Activated CD8-positive, alpha-beta memory T cell treated with anti-CD3 and anti-CD28 coated beads for 36 hours (primary cell): ENCODE measurements around the gene POLR1D. TPM values are rescaled to one million over a fixed set of nuclear protein-coding genes. Genes with fewer than 3 reads are reported as not detected.

Source experiments
- CTCF ChIA-PET: fragments of 350-600 bp; sonication (Branson Sonifier 250); formaldehyde crosslinking; loops from one replicate; lab custom pipeline; 2021; ENCODE audit warnings: antibody characterized with exemption; lab: Charles Lee
- POLR2A ChIA-PET: fragments of 350-600 bp; sonication (Branson Sonifier 250); formaldehyde crosslinking; loops from one replicate; lab custom pipeline; 2021; ENCODE audit warnings: antibody characterized with exemption; lab: Charles Lee
- total RNA-seq, 2 experiments: library from RNA; stranded (reverse); gene quantifications; one replicate each; pipeline ENCODE4 v1.2.3, GENCODE V29; 2021

Gene POLR1D, protein sequence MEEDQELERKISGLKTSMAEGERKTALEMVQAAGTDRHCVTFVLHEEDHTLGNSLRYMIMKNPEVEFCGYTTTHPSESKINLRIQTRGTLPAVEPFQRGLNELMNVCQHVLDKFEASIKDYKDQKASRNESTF
- 100 to 1,000 TPM; 131 to 135 TPM for total RNA-seq

DNA sequence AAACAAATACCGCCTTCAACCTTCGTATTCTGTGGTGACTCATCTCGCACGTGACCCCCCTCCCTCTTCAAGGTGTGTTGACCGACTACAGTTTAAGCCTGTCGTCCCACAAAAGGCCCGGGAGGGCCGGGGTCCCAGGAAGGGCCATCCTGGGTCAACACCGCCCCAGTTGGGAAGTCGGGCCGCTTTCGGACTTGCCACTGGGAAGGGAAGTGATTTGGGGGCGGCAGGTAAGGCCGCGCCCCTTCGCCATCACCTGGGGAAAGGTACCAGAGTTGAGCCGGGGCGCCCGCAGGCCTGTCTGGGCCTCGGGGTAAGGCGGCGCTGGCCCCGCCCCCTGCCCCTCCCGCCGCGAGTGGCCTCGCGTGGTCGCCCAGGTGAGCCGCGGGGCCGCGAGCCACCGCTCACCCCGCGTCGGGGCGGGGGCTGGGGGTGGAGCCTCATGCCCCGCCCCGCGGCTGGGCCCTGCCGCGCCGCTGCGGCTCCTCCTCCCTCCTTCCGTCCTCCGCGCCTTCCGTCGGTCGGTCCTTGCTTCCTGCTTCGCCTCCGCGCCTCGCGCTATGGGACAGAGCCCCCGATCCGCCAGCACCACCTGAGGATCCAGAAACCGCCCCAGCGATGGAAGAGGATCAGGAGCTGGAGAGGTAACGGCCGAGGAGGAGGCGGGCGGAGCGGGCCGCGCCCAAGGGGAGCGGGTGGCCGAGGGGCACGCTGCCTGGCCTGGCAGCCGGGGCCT lies at the start of gene POLR1D:
Gene POLR1D, plus strand, starts transcription at position 527 of the 736 bp plus-strand sequence. Its CDS starts 92 bp downstream, at position 619.
- ChIA-PET CTCF (interaction anchor here (1.0 to 1.4 kb wide), 2 partner anchors 15 to 196 kb away, joined by 3 read pairs; no protein-coding TSS in a partner anchor), POLR2A (interaction anchor here (0.8 to 3.3 kb wide), 6 partner anchors 9 to 196 kb away, joined by 3 to 17 read pairs (median 7); partner anchors contain the start of genes GTF3A and MTIF3)

DNA sequence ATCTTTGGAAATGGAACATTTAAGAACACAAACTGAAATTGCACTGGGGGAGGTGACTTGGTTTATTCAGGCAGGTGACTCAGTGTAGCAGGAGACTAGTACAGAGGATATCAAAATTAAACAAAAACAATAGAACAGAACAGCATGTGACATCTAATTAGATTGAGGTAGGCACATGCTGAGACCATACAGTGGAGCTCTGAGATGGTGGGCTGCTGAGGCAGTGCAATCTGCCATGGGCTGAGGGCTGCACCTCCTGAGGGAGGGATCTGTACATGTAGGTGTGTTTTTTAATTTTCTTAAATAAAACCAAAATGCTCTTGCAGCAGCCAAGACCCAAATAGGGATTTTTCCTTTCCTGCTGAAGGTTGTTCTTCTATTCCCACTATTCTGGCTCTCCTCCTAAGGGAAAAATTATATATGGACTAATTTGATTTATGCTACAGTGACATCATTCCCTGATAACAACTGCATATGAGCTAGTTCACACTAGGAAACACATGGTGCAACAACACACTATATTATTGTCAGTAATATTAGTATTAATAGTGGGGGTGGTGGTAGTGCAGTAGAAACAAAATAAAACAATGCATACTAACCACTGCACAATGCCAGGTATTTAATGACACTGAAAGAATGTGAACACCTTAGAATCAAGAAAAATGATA lies 49.3 kb upstream of the POLR1D start:
- ChIA-PET CTCF (no interaction called here), POLR2A (no interaction called here)

DNA sequence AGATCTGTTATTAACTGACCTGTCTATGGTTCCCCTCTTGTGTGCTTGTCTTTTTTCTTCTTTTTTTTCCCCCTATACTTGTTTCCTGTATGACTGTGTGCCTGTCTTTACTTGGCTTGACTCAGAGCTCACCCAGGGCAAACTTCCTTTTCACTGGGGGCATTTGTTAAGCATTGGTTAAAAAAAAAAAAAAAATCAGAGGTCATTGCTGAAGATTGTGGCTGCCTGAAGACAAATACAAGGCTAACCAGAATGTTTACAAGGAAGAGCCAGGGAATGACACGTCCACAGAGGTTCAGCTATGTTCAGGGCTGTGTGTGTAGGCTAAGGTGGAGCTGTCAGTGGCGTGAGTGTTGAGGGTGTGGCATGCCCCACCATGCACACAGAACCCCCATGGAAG lies 48.4 kb upstream of the POLR1D start:
- CTCF ChIA-PET, result no interaction called here
- POLR2A ChIA-PET, result interaction anchor here (0.7 kb wide), 1 partner anchor 255 kb away, joined by 8 read pairs; no protein-coding TSS in a partner anchor

DNA sequence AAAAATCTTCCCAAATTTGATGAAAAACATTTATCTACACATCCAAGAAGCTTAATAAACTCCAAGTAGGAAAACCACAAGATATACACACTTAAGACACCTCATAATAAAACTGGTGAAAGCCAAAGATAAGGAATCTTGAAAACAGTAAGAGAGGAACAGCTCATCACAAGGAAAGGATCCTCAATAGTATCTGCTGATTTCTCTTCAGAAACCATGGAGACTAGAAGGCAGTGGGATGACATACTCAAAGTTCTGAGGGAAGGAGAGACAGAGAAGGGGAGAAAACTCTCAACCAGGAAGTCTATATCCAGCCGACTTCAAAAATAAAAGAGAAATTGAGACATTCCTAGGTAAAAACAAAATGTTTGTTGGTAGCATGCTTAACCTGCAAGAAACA lies 47.0 kb upstream of the POLR1D start:
- ChIA-PET CTCF (no interaction called here), POLR2A (no interaction called here)

DNA sequence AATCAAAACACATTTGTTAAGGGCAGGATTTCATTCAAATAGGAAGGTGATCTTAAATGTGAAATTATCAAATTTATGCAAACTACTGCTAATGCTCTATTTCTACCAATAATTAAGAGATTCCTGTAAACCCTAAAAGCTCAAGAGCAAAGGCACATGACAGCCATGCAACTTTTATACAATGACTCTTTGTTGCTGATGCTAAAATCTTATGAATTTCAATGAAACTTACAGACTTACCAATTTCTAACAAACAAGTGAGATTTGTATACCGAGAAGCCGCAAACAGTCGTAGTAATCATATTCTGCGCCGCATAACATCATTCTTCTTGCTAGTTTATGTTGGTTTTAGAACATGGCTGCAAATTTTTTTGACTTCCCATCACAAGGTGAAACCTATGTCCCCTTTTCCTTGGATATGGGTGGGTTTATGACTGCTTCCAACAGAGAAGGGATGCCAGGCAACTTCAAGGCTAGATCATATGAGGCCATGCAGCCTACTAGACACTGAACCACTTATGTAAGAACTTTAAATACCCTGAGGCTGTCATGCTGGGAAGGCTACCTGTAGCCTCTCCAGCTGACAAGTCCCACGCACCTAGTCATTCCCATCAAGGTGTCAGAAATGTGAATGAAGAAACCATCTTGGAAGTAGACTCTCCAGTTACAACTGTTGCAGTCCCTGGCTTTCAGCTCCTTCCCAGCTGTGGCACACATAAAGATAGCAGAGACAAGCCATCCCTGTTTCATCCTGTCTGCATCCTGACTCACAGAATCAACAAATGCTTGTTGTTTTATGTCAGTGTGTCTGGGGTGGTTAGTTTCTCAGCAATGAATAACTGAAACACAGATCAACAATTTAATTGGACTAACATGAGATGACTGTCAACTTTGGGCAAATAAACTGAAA lies 43.3 kb upstream of the POLR1D start:
- ChIA-PET CTCF (no interaction called here), POLR2A (no interaction called here)

DNA sequence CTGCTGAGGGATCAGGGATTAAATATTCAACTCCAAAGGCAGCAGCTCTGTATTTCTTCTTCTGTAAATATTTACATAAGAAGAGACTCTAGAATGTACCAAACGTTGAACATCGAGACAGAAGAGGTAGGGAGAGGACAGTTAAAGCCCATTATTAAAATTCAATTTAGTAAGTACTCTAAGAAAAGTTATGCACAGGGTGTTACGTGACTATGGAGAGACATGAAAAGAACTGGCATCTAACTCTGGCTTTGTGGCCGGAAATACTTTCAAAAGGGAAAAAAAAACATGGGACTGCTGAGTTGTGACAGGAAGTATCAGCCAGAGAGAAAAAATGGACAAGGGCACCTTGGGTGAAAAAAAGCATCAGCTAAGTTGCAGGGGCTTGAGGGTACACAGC lies 38.0 kb upstream of the POLR1D start:
- ChIA-PET POLR2A (no interaction called here), CTCF (no interaction called here)

DNA sequence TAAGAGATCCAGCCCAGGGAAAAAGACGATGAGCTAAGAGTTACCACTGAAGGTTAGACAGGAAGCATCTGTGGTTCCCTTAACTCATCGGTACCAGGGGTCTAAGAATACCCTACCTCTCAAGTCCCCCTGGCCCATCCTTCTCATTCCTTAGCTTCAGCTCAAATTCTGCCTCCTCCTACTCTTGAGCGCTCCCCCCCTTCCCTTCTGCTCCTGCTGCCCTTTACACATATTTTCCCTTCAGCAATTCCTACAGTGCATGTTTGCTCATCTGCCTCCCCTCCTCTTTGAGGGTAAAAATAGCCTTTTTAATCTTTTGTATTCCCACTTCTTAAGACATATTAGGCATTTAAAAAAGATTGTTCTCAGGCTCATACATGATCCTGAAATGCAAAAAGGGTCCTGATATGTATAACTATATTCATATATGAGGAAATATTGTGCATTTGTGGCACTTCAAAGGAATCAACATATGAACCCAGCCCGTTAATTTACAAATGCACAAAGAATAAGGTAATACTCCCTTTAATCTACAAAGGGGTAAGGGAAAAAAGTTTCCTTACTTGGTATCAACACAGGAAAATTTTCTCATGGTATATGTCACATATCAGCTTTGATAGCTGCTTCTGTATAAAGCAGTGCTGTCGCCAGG lies 34.5 kb upstream of the POLR1D start:
- ChIA-PET POLR2A (no interaction called here), CTCF (no interaction called here)

DNA sequence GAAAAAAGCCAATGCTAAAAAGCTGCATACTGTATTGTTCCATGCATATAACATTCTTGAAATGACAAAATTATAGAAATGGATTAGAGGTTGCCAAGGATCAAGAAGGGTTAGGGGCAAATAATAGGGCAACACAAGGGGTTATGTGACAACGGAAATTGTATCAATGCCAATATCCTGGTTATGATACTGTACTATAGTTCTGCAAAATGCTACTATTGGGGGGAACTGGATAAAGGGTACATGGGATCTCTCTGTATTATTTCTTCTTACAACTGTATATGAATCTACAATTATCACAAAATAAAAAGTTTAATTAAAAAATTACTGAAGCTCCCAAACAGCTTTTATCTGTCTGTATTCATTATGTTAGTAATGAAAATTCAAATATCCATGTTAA lies 33.3 kb upstream of the POLR1D start:
- ChIA-PET CTCF (no interaction called here), POLR2A (no interaction called here)

DNA sequence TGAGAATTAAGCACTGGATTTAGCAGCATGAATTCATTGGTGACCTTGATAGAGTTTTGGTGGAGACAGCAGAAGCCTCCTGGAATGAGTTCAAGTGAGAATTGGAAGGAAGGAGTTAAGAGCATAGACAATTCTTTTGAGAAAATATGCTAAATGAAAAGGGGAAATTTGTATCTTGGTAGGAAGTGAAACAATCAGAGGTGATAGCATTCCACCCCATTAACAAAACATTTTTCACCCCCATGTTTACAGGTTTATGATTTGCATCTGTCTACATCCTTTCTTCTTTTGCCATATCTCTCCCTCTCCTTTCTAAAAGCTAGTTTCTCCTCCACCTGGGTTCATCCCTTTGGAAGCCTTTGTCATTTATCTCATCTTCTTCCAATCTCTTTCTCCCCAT lies 28.8 kb upstream of the POLR1D start:
- ChIA-PET POLR2A (no interaction called here), CTCF (interaction anchor here (0.7 kb wide), 1 partner anchor 61 kb away, joined by 3 read pairs; no protein-coding TSS in a partner anchor)

DNA sequence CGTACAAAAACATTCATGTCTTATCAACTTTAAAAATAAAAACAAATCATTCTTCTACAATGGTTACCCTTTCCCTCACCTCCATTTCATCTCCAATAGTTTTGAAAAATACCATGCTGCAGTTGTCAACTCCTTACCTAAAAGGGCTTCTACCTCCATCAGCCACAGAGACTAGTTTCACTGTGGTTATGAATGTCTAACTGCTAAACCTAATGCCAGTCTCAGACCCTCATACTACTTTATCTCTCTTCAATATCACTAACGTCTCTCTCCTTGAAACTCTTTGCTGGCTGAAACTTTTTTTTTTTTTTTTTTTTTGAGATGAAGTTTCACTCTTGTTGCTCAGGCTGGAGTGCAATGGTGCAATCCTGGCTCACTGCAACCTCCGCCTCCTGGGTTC lies 28.4 kb upstream of the POLR1D start:
- CTCF ChIA-PET, result interaction anchor here (0.7 kb wide), 1 partner anchor 60 kb away, joined by 3 read pairs; no protein-coding TSS in a partner anchor

DNA sequence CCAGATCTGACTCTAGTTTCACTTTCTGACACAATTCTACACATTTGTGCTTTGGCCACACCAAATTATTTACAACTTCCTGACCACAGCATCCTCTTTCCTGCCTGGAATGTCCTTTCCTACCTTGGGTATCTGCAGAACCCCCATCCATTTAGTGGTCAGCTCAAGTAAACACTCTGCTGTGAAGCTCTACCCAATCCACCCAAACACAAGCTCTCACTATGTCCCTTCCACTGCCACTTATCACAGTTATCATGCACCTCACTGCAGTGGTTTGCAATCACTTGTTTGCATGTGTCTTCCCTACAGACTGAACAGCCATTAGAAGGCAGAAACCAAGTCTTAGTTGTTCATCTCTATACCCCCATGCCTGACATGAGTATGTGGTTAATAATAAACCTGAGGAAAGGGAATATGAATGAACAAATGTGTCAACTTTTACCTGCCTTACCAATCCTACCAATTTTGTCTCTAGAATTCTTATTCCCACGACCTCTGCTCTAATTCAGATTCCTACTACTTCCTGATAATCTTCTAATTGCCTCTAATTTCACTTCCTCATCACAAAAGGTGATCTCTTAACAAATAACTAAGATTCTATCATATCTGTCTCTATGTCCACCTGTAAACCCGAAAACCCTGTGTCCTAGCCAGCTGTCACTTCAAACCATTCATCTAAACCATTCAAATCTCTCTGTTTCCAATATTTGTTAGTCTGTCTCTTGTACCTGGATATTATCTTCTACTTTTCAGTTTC lies 26.5 kb upstream of the POLR1D start:
- ChIA-PET CTCF (no interaction called here), POLR2A (no interaction called here)

More for the DNA sequence above, 28.4 kb upstream of the POLR1D start:
- POLR2A ChIA-PET, result no interaction called here

DNA sequence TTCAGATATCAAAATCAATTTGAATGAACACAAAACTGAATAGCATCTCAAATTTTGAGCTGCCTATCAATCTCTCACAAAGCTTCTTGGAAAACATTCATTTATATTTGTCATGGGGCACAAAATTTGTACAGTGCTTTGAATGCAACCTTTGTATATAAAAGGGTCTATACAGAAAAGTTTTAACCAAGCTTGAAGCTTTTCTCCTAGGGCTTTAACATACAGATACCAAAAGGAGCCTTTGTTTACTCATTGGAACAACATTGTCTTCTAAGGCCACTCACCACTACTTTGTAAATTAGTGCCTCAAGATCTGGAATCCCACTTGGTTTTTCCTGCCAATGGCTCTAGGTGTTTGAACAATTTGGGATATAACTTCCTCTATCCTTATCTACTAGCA lies 22.6 kb upstream of the POLR1D start:
- POLR2A ChIA-PET, result no interaction called here
- CTCF ChIA-PET, result no interaction called here

DNA sequence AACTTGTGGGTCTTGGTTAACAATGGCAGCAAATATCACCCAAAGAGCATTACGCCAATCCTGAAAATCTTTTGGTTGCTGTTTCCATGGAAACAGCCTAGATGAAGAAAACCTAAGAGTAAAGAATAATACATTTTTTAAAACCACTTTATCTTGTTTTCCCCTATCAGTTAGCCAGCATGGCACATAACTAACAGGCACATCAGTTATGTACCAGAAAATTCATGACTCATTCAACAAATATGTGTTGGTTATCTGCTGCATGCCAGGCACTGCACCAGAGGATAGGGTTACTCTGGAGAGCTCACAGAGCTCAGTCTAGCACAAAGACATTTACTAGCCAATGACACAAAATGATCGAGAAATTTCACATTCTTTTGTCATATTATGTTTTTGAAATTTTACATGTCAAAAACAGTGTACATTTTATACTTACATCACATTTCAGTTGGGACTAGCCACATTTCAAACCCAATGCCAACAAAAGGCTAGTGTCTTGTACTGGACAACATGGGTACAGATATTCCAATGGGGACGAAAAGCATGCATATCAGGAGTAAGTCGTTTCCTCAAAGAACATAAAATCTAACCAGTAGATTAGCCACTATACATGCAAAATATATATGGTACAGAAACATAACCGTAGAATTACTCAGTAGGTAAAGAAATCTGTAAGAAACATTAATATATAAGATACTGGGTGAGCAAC lies 21.7 kb upstream of the POLR1D start:
- ChIA-PET POLR2A (no interaction called here), CTCF (no interaction called here)

DNA sequence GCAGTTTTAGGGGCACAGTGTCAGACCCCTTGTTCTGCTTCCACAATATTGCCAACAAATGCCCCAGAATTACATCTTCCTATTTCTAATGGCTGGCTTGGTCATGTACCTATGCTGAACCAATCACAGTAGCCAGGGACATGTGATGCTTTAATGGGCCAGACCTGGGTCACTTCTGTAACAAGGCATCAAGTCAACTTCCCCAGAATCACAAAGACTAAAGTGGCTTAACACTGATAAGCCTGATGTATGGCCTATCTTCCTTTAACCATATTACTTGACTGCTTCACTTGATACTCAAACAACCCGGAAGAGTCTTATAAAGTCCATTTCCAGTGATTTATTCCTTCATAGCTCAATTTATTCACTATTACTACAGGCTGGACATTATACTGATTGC lies 21.0 kb upstream of the POLR1D start:
- POLR2A ChIA-PET, result no interaction called here
- CTCF ChIA-PET, result no interaction called here

DNA sequence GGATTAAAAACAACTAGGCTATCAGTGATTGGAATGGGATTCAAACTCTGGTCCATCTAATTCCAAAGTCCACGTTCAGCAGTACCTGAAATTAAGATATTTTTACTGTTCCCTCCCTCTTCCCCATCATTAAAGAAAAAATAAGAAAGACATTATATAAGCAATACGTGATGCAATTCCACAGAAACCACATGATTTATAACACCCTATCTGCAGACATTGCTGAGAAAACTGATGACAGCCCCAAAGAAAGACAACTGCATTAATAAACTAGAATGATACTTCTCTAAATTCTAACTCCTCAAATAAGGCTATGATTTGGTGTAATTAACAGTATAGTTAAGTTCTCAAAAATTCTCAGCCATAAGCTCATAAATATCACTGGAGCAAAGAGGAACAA lies 20.5 kb upstream of the POLR1D start:
- POLR2A ChIA-PET, result no interaction called here
- CTCF ChIA-PET, result no interaction called here

DNA sequence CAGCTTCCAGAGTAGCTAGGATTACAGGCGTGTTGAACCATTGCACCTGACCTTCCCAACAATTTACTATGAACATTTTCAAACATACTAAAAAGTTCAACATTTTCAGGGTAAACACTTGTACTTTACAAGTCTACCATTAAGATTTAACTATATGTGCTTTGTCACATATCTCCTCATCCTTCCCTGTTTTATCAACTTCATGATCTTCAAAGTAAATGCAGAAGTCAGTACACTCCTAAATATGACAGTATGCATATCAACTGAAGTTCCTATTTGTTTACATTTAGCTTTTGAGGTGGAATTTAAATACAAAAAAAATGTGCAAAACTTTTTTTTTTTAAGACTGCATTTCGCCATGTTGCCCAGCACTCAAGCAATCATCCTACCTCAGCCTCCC lies 19.9 kb upstream of the POLR1D start:
- CTCF ChIA-PET, result no interaction called here
- POLR2A ChIA-PET, result no interaction called here

DNA sequence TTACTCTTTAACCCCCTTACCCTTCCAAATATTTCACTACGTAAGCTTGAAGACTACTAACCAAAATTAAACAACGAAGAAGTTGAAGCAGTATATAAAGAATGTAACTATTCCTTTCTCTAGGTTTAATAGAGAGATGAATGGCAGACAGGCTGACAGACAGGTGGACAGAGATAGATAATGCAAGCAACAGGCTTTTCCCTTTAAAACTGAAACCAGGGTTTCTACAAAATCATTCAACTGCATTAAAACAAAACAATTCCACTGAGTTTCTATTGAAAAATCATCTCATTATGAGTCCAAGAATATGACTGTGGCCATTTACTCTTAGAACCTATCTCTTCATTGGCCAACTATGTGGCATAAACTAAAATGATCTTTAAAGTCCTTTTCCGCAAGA lies 16.6 kb upstream of the POLR1D start:
- ChIA-PET CTCF (no interaction called here), POLR2A (no interaction called here)
